KMS-11 (cell line): ENCODE results near the gene LDB1.

Source experiments
- H2AFZ ChIP-seq: fragments of 200-600 bp; sonication (generic); 2 replicates; pipeline ENCODE4 v1.6.1; 2016; ENCODE audit warnings: antibody characterized with exemption, mixed run types, low read depth
- H3K27ac ChIP-seq: fragments of 200-600 bp; sonication (generic); 2 replicates; pipeline ENCODE4 v1.6.1; 2016; ENCODE audit warnings: mild to moderate bottlenecking, mixed run types
- H3K27me3 ChIP-seq: fragments of 200-600 bp; sonication (generic); 2 replicates; pipeline ENCODE4 v1.6.1; 2017; ENCODE audit warnings: mild to moderate bottlenecking, low read depth, mixed run types, moderate library complexity; ENCODE audit not compliant: insufficient read depth
- H3K36me3 ChIP-seq: fragments of 200-600 bp; sonication (generic); 2 replicates; pipeline ENCODE4 v1.6.1; 2017; ENCODE audit warnings: mild to moderate bottlenecking, mixed run types; ENCODE audit not compliant: insufficient read depth
- H3K4me1 ChIP-seq: fragments of 200-600 bp; sonication (generic); 2 replicates; pipeline ENCODE4 v1.6.1; 2016; ENCODE audit warnings: mild to moderate bottlenecking, low read depth, mixed run types; ENCODE audit not compliant: poor library complexity, severe bottlenecking
- H3K4me2 ChIP-seq: fragments of 200-600 bp; sonication (generic); 2 replicates; pipeline ENCODE4 v1.7.0; 2016; ENCODE audit warnings: mild to moderate bottlenecking, mixed run types
- H3K4me3 ChIP-seq: fragments of 200-600 bp; sonication (generic); IDR thresholded peaks from 2 replicates; pipeline ENCODE4 v1.6.1; 2017; ENCODE audit warnings: low read depth, low read length, mixed read lengths; ENCODE audit not compliant: insufficient read depth
- H3K79me2 ChIP-seq: fragments of 200-600 bp; sonication (generic); 2 replicates; pipeline ENCODE4 v1.6.1; 2016; ENCODE audit warnings: low read depth, mixed run types; ENCODE audit not compliant: insufficient read depth
- H3K9ac ChIP-seq: fragments of 200-600 bp; sonication (generic); 2 replicates; pipeline ENCODE4 v1.6.1; 2016; ENCODE audit warnings: mild to moderate bottlenecking, mixed run types
- H4K20me1 ChIP-seq: fragments of 200-600 bp; sonication (generic); 2 replicates; pipeline ENCODE4 v1.6.1; 2016; ENCODE audit warnings: mild to moderate bottlenecking, mixed run types; ENCODE audit not compliant: insufficient read depth
- CTCF ChIP-seq: fragments of 200-600 bp; sonication (generic); conservative IDR thresholded peaks from 2 replicates; pipeline ENCODE4 v1.6.1; 2017; ENCODE audit warnings: low read depth, mild to moderate bottlenecking, antibody characterized with exemption, low read length, moderate library complexity, mixed read lengths

LDB1 gene

GRCh38 chr10:102133373-102134195 is 13.4 kb upstream of the LDB1 start:
- H3K79me2 ChIP-seq: peaks cover 58% of the 10 kb centered on the region
- peak overlapping the region; percentile 93 for H3K27ac ChIP-seq
- H3K4me2 ChIP-seq: peak overlapping the region; percentile 87
- no peaks in the 10 kb centered on the region for H3K27me3 ChIP-seq
- H3K4me3 ChIP-seq: no peak overlapping the region
- H4K20me1 ChIP-seq: peaks cover 42% of the 10 kb centered on the region
- peak overlapping the region; percentile 99 for H3K9ac ChIP-seq
- peak overlapping the region; percentile 70 for H2AFZ ChIP-seq
- no peak for TF ChIP-seq CTCF
- 0 out of 2 replicates have a peak, but pooled peaks cover 16% of the 10 kb centered on the region for H3K36me3 ChIP-seq
- H3K4me1 ChIP-seq: peaks cover 34% of the 10 kb centered on the region

- H3K27ac ChIP-seq: peak within 1 kb of the TSS; percentile 93
Observed at GRCh38 chr10:102132563-102133372, 12.6 kb upstream of the LDB1 start, which contains the start of gene PPRC1. PPRC1 (plus strand) TSS chr10:102133040; CDS start chr10:102133069, 29 bp downstream.

GRCh38 chr10:102132193-102132562 is 12.0 kb upstream of the LDB1 start:
- Histone ChIP-seq H3K4me1 (peaks cover 34% of the 10 kb centered on the region), H3K36me3 (0 out of 2 replicates have a peak, but pooled peaks cover 7% of the 10 kb centered on the region), H2AFZ (peak overlapping the region; percentile 70), H3K27me3 (no peaks in the 10 kb centered on the region), H3K27ac (peak overlapping the region; percentile 26; the same call in 1 of the 2 replicates), H3K79me2 (peaks cover 43% of the 10 kb centered on the region), H3K9ac (no peak overlapping the region; the same call in 1 of the 2 replicates), H3K4me3 (no peak overlapping the region), H3K4me2 (peak overlapping the region; percentile 40; the same call in 1 of the 2 replicates), H4K20me1 (peaks cover 30% of the 10 kb centered on the region)
- no peak for TF ChIP-seq CTCF

More at GRCh38 chr10:102132563-102133372, 12.6 kb upstream of the LDB1 start, which contains the start of gene PPRC1:
- no peaks in the 10 kb centered on the region for H3K27me3 ChIP-seq
- H4K20me1 ChIP-seq: peaks cover 35% of the 10 kb centered on the region
- peak within 1 kb of the TSS; percentile 87 for H3K4me2 ChIP-seq
- peaks cover 34% of the 10 kb centered on the region for H3K4me1 ChIP-seq
- peak; percentile 93 for TF ChIP-seq CTCF
- peaks cover 49% of the 10 kb centered on the region for H3K79me2 ChIP-seq
- 0 out of 2 replicates have a peak, but pooled peaks cover 9% of the 10 kb centered on the region for H3K36me3 ChIP-seq
- peak within 1 kb of the TSS; percentile 70 for H2AFZ ChIP-seq
- peak within 1 kb of the TSS; percentile 99 for H3K9ac ChIP-seq
- H3K4me3 ChIP-seq: no peak within 1 kb of the TSS
